ENCODE data around the gene HOXD3.

Gene HOXD3

DNA sequence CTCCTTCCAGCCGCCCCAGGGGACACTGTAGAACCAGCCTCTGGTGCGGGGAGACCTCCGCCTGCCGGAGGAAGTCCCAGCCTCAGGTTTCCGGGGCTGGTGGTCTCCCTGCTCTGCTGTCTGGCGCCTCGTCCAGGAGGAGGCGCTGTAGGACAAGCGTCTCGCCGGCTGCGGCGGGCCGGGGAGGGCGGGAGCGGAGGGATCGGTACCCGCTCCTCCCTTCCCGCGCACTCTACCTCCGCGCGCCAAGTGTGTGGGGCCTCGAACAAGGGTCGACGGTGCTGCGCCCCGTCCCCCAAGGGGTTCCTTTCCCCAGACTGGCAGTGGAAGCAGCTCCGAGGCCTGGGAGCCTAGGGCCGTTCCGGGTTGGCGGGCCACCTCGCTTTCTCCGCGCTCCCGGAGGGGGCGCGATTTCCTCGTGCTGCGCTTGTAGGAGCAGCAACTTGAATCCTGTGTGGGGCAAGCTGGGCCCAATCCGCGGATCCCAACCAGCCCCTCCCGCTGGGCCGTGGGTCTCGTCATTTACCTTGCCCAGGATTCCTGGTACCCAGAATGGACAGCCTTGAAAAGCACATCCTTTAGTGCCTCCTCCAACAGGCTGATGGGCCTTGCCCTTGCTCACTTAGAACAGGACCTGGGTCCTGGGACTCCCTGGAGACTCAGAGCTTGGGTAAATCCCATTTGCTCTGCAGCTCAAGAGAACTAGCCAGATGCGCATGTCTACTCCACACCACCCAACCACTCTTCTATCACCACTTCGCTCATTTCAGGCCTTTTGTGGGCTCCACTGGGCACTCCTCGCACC is 16.4 kb upstream of the HOXD3 start:
- H3K4me3 ChIP-seq (replicated peaks; ENCODE audit: low read depth, low read length), result peak overlapping the region; percentile 59
- no peaks in the 10 kb centered on the region for H3K36me3 ChIP-seq (ENCODE audit: control insufficient read depth, insufficient read depth, low read length)
- H3K27me3 ChIP-seq (replicated peaks; ENCODE audit: control insufficient read depth, insufficient read depth, low read length), result no peaks in the 10 kb centered on the region
- TF ChIP-seq, protein P1, sequence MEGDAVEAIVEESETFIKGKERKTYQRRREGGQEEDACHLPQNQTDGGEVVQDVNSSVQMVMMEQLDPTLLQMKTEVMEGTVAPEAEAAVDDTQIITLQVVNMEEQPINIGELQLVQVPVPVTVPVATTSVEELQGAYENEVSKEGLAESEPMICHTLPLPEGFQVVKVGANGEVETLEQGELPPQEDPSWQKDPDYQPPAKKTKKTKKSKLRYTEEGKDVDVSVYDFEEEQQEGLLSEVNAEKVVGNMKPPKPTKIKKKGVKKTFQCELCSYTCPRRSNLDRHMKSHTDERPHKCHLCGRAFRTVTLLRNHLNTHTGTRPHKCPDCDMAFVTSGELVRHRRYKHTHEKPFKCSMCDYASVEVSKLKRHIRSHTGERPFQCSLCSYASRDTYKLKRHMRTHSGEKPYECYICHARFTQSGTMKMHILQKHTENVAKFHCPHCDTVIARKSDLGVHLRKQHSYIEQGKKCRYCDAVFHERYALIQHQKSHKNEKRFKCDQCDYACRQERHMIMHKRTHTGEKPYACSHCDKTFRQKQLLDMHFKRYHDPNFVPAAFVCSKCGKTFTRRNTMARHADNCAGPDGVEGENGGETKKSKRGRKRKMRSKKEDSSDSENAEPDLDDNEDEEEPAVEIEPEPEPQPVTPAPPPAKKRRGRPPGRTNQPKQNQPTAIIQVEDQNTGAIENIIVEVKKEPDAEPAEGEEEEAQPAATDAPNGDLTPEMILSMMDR (IDR thresholded peaks at IDR 0.05; ENCODE audit: insufficient read depth, low read length, poor library complexity, severe bottlenecking), result peak; percentile 93
- DNase-seq (ENCODE audit: extremely low read depth, insufficient read length), result peak; percentile 80

DNA sequence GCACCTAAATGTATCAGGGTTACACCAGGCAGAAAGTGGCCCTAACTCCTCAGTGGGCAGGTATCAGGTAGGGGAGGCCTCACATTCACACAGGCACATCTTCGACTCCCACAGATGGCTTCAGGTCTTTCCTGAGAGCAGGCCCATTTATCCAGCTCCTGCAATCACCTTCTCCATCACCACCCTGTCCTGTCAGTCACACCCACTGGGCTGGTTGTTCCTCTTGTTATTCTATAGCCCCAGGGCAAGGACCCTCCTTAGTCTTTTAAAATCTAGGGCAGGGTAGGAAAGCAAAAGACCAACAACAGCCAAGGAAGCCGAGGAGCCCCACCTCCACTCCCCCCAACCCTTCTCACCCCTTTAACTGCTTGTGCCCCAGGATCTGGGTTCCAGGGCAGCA is 14.8 kb upstream of the HOXD3 start:
- Histone ChIP-seq H3K4me3 (replicated peaks; ENCODE audit: low read depth, low read length) (no peak overlapping the region), H3K27me3 (replicated peaks; ENCODE audit: control insufficient read depth, insufficient read depth, low read length) (no peaks in the 10 kb centered on the region; the same call in 1 of the 2 replicates), H3K36me3 (ENCODE audit: control insufficient read depth, insufficient read depth, low read length) (no peaks in the 10 kb centered on the region)
- no peak for DNase-seq (ENCODE audit: extremely low read depth, insufficient read length)
- TF ChIP-seq, protein P1 (IDR thresholded peaks at IDR 0.05; ENCODE audit: insufficient read depth, low read length, poor library complexity, severe bottlenecking), result no peak

DNA sequence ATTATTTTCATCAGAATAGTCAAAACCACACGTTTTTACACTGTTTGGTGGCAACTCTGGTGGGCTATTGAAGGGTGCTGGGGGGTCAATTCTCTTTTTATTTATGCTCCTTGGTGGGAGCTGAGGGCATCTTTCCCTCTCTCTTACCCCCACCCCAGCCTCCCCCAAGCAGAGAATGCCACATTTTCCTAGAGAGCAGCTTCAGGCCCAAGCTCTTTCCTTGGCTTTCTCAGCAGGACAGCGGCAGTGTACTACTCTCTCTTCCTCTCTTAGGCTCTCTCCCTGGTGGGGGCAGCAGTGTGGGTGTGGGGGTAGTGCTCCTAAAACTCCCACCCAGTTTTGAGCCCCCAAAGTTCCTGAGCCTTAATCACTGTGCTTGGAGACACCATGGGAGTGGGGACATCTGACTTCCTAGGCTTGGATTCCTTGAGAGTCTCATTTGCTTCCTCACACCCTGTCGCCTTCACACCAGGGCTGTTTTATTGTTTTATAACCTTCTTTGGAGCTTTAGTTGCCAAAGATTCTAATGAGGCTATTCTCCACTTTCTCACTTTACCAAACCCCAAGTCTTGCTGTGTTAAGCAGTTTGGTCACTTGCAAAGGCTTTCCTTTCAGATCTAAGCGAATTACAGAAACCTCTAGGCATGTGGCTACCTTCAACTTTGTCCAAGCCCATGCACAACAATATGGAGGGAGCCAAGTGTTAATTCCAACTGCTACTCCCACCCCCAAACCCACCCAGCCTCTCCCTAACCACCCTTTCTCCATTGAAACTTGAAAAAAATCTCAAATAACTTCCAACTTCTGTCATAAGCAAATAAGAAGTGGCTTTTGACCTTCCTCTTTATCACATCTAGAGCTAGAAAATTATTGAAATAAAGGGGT is 11.8 kb upstream of the HOXD3 start:
- TF ChIP-seq, protein P1 (IDR thresholded peaks at IDR 0.05; ENCODE audit: insufficient read depth, low read length, poor library complexity, severe bottlenecking), result no peak
- Histone ChIP-seq H3K27me3 (replicated peaks; ENCODE audit: control insufficient read depth, insufficient read depth, low read length) (no peaks in the 10 kb centered on the region; the same call in 1 of the 2 replicates), H3K4me3 (replicated peaks; ENCODE audit: low read depth, low read length) (no peak overlapping the region), H3K36me3 (ENCODE audit: control insufficient read depth, insufficient read depth, low read length) (no peaks in the 10 kb centered on the region)
- DNase-seq (ENCODE audit: extremely low read depth, insufficient read length), result no peak

DNA sequence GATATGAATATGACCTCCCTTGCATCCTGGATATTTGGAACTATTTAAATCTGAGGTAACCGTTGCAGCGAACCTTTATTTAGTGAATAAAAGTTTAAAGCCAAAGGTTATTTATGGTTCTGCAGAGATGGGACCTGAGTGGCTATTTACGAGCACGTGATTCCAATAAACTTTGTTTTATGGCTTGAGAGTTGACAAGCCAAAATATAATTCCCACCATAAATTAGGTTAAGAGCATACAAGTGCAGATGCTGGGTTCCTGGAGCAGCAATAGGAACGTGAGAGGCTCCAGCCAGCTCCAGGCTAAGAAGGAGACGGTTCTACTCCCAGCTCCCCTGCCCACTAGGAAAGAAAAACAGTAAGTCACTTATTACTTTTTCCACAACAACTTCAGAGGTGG is 11.0 kb upstream of the HOXD3 start:
- H3K27me3 ChIP-seq (replicated peaks; ENCODE audit: control insufficient read depth, insufficient read depth, low read length), result peaks cover 2% of the 10 kb centered on the region; the same call in 1 of the 2 replicates
- no peak for DNase-seq (ENCODE audit: extremely low read depth, insufficient read length)
- TF ChIP-seq, protein P1 (IDR thresholded peaks at IDR 0.05; ENCODE audit: insufficient read depth, low read length, poor library complexity, severe bottlenecking), result no peak
- H3K36me3 ChIP-seq (ENCODE audit: control insufficient read depth, insufficient read depth, low read length), result no peaks in the 10 kb centered on the region
- no peak overlapping the region for H3K4me3 ChIP-seq (replicated peaks; ENCODE audit: low read depth, low read length)

DNA sequence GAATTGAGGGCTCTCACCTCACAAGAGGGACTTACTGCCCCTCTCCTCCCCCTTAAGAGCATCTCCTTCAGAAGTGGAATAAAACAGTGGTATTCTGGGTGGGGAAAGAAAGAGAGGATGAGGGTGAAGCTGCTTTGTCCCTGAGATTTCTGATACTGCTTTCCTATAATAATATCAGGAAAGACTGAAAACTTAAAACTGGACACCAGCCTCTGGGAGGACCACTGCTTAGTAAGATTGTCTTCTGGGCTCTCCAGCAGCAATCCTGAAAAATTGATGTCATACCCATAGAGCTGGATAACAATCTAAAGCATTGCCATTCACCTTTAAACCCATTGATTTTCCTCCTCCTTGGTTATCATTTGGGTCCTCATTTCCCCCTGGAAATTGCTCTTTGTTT is 10.5 kb upstream of the HOXD3 start:
- TF ChIP-seq, protein P1 (IDR thresholded peaks at IDR 0.05; ENCODE audit: insufficient read depth, low read length, poor library complexity, severe bottlenecking), result no peak
- H3K4me3 ChIP-seq (replicated peaks; ENCODE audit: low read depth, low read length), result no peak overlapping the region
- no peaks in the 10 kb centered on the region for H3K36me3 ChIP-seq (ENCODE audit: control insufficient read depth, insufficient read depth, low read length)
- peaks cover 2% of the 10 kb centered on the region; the same call in 1 of the 2 replicates for H3K27me3 ChIP-seq (replicated peaks; ENCODE audit: control insufficient read depth, insufficient read depth, low read length)
- DNase-seq (ENCODE audit: extremely low read depth, insufficient read length), result no peak
